ENCODE measurements around the gene NKTR.

GRCh38 chr3:42663581-42664437 is 63.3 kb downstream of the NKTR start:
- TF ChIP-seq EZH2 (optimal IDR thresholded peaks at IDR 0.05; ENCODE audit: low read depth, low read length): no peak
- TF ChIP-seq, protein P1, sequence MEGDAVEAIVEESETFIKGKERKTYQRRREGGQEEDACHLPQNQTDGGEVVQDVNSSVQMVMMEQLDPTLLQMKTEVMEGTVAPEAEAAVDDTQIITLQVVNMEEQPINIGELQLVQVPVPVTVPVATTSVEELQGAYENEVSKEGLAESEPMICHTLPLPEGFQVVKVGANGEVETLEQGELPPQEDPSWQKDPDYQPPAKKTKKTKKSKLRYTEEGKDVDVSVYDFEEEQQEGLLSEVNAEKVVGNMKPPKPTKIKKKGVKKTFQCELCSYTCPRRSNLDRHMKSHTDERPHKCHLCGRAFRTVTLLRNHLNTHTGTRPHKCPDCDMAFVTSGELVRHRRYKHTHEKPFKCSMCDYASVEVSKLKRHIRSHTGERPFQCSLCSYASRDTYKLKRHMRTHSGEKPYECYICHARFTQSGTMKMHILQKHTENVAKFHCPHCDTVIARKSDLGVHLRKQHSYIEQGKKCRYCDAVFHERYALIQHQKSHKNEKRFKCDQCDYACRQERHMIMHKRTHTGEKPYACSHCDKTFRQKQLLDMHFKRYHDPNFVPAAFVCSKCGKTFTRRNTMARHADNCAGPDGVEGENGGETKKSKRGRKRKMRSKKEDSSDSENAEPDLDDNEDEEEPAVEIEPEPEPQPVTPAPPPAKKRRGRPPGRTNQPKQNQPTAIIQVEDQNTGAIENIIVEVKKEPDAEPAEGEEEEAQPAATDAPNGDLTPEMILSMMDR (IDR thresholded peaks at IDR 0.05; ENCODE audit: low read length): no peak
